Loucy (cell line): Measurements from ENCODE around the gene TENM3.

Source experiments
- CTCF ChIP-seq: fragments of 200-600 bp; sonication (generic); conservative IDR thresholded peaks from 2 replicates; pipeline ENCODE4 v1.5.1; 2014; ENCODE audit warnings: mild to moderate bottlenecking, antibody characterized with exemption, low read length
- EZH2phosphoT487 ChIP-seq: fragments of 200-600 bp; IDR thresholded peaks from 2 replicates; pipeline ENCODE4 v1.6.1; 2018; ENCODE audit warnings: antibody characterized with exemption, mild to moderate bottlenecking, moderate library complexity, borderline replicate concordance

- TF ChIP-seq CTCF (no peak), EZH2phosphoT487 (no peak)
These were observed 267.6 kb downstream of the TENM3 start for GRCh38 chr4:182510836-182511235.
